OCI-LY1 (cell line): ENCODE measurements around the gene SPTB.

Experiments
- H2AFZ ChIP-seq: fragments of 200-600 bp; sonication (generic), shearing (Covaris generic); 2 replicates; pipeline ENCODE4 v1.6.0; 2014; ENCODE audit warnings: antibody characterized with exemption, mild to moderate bottlenecking, low read length
- H3F3A ChIP-seq: fragments of 200-600 bp; sonication (generic), shearing (Covaris generic); 2 replicates; pipeline ENCODE4 v1.6.0; 2014; ENCODE audit warnings: mild to moderate bottlenecking, antibody characterized with exemption, low read length, moderate library complexity; ENCODE audit not compliant: insufficient read depth
- H3K27ac ChIP-seq: fragments of 200-600 bp; sonication (generic); 2 replicates; pipeline ENCODE4 v1.5.1; 2014; ENCODE audit warnings: low read length, mixed run types, mild to moderate bottlenecking, low read depth; ENCODE audit not compliant: poor library complexity, severe bottlenecking
- H3K27me3 ChIP-seq: fragments of 200-600 bp; sonication (generic); 2 replicates; pipeline ENCODE4 v1.6.0; 2014; ENCODE audit warnings: antibody characterized with exemption, mild to moderate bottlenecking, low read length, moderate library complexity; ENCODE audit not compliant: insufficient read depth
- H3K36me3 ChIP-seq: fragments of 200-600 bp; sonication (generic); 2 replicates; pipeline ENCODE4 v1.6.1; 2014; ENCODE audit warnings: mild to moderate bottlenecking, antibody characterized with exemption, low read length, moderate library complexity, mixed read lengths; ENCODE audit not compliant: insufficient read depth
- H3K4me1 ChIP-seq: fragments of 200-600 bp; sonication (generic); 2 replicates; pipeline ENCODE4 v1.5.1; 2014; ENCODE audit warnings: mild to moderate bottlenecking, low read length, moderate library complexity; ENCODE audit not compliant: insufficient read depth, severe bottlenecking
- H3K4me2 ChIP-seq: fragments of 200-600 bp; sonication (generic), shearing (Covaris generic); 2 replicates; pipeline ENCODE4 v1.6.1; 2014; ENCODE audit warnings: low read length
- H3K4me3 ChIP-seq: fragments of 200-600 bp; sonication (generic); 2 replicates; pipeline ENCODE4 v1.5.1; 2014; ENCODE audit warnings: low read length, low read depth, mild to moderate bottlenecking, mixed read lengths; ENCODE audit not compliant: poor library complexity, severe bottlenecking
- H3K79me2 ChIP-seq: fragments of 200-600 bp; shearing (Covaris generic); 2 replicates; pipeline ENCODE4 v1.6.1; 2016; ENCODE audit warnings: mixed run types, low read length, mixed read lengths; ENCODE audit not compliant: insufficient read depth
- H3K9ac ChIP-seq: fragments of 200-600 bp; sonication (generic), shearing (Covaris generic); 2 replicates; pipeline ENCODE4 v1.6.1; 2014; ENCODE audit warnings: mild to moderate bottlenecking, low read length, mixed read lengths
- H3K9me2 ChIP-seq: fragments of 200-600 bp; sonication (generic), shearing (Covaris generic); 2 replicates; pipeline ENCODE4 v1.6.1; 2014; ENCODE audit warnings: low read depth, mild to moderate bottlenecking, low read length, mixed read lengths
- H3K9me3 ChIP-seq: fragments of 200-600 bp; shearing (Covaris generic); 2 replicates; pipeline ENCODE4 v1.6.1; 2014; ENCODE audit warnings: low read length, mixed read lengths
- H4K20me1 ChIP-seq: fragments of 200-600 bp; sonication (generic), shearing (Covaris generic); 2 replicates; pipeline ENCODE4 v1.6.0; 2016; ENCODE audit warnings: mild to moderate bottlenecking, low read length; ENCODE audit not compliant: insufficient read depth
- EZH2 ChIP-seq: fragments of 200-600 bp; sonication (generic), shearing (Covaris generic); IDR thresholded peaks from 2 replicates; pipeline ENCODE4 v1.8.0; 2017; ENCODE audit warnings: borderline replicate concordance, mixed run types, mild to moderate bottlenecking, antibody characterized with exemption, low read length, moderate library complexity, mixed read lengths
- TF ChIP-seq, protein P1 (sequence below): fragments of 200-600 bp; sonication (generic), shearing (Covaris generic); IDR thresholded peaks from 2 replicates; pipeline ENCODE4 v1.5.1; 2017; ENCODE audit warnings: mild to moderate bottlenecking, antibody characterized with exemption, low read length, moderate library complexity, mixed read lengths

The SPTB gene

DNA sequence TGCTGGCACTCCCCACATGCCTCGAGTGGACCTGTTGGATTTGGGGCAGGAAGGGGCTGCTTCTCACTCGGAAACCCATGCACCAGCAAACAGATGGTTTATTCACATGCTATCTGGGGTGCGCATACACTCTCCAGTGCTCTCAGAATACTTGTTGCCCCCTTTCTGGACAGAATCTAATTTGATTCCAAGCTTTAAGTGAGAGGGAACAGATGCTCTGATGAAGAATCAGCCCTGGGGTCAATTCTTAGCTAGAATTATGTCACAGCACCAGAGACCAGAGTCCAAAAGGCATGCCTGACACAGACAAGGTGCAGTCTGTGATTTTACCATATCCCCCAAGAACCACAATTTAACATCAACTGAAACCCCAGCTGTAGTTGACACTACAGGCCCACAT lies 83.8 kb downstream of the SPTB start:
- Histone ChIP-seq H3F3A (no peaks in the 10 kb centered on the region), H3K4me1 (no peaks in the 10 kb centered on the region), H3K9me3 (no peaks in the 10 kb centered on the region), H3K9me2 (no peaks in the 10 kb centered on the region), H3K4me2 (no peak overlapping the region), H2AFZ (no peak overlapping the region), H3K4me3 (no peak overlapping the region), H3K79me2 (no peaks in the 10 kb centered on the region), H4K20me1 (no peaks in the 10 kb centered on the region), H3K27me3 (no peaks in the 10 kb centered on the region), H3K9ac (no peak overlapping the region), H3K27ac (no peak overlapping the region), H3K36me3 (no peaks in the 10 kb centered on the region)
- no peak for TF ChIP-seq EZH2
- TF ChIP-seq, protein P1, sequence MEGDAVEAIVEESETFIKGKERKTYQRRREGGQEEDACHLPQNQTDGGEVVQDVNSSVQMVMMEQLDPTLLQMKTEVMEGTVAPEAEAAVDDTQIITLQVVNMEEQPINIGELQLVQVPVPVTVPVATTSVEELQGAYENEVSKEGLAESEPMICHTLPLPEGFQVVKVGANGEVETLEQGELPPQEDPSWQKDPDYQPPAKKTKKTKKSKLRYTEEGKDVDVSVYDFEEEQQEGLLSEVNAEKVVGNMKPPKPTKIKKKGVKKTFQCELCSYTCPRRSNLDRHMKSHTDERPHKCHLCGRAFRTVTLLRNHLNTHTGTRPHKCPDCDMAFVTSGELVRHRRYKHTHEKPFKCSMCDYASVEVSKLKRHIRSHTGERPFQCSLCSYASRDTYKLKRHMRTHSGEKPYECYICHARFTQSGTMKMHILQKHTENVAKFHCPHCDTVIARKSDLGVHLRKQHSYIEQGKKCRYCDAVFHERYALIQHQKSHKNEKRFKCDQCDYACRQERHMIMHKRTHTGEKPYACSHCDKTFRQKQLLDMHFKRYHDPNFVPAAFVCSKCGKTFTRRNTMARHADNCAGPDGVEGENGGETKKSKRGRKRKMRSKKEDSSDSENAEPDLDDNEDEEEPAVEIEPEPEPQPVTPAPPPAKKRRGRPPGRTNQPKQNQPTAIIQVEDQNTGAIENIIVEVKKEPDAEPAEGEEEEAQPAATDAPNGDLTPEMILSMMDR, result no peak

DNA sequence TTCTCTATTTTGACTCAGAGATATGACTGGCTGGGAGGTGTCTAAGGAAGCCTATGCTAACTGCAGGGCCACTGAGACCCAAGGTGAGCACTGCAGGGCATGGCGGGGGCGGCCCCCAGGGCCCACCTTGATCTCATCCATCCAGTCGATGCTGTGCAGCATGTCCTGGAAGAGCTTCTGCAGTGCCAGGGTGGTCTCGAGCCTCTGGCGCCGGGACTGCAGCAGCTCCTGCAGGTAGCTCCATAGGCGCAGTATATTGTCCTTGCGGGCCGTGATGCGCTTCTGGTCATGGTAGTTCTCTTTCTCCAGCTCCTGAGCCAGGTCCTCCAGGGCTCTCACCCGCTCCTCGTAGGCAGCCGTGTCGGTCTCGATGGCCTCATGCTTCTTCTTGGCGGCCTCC lies 84.5 kb downstream of the SPTB start:
- Histone ChIP-seq H3K9me2 (no peaks in the 10 kb centered on the region), H3K27me3 (no peaks in the 10 kb centered on the region), H3K9ac (no peak overlapping the region), H3F3A (no peaks in the 10 kb centered on the region), H2AFZ (no peak overlapping the region), H3K4me2 (no peak overlapping the region), H3K4me1 (no peaks in the 10 kb centered on the region), H3K9me3 (no peaks in the 10 kb centered on the region), H3K4me3 (no peak overlapping the region), H3K79me2 (no peaks in the 10 kb centered on the region), H3K27ac (no peak overlapping the region), H3K36me3 (no peaks in the 10 kb centered on the region), H4K20me1 (no peaks in the 10 kb centered on the region)
- TF ChIP-seq, protein P1, result no peak
- TF ChIP-seq EZH2, result no peak

DNA sequence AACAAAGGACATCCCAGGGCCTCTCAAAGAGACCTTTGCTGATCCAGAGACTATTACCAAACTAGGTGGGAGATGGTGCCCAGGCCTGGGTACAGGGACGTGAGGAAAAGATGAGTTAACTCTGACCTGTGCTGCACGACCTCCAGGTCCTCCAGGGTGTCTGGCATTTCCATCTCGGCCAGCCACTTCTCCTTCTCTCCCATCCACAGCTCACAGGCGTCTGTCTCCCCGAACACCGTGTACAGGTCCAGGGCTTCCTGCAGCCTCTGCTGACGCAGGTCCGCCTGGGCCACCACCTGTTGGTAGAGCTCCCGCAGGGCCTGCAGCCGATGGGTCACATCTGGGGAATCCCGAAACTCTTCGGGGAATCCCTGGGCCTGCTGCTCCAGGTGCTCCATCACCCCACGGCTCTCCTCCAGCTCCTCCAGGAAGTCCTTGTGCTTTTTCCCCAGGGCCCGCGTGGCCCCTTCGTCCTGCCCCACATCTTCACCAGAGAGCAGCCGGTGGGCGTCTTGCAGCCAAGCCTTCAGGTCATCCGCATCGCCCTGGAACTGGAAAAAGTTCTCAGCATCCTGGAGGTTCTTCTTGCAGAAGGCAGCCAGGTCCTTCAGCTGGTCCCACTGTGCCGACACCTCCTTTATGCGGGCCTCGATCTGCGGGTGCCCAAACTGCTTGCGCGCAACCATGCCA lies 86.7 kb downstream of the SPTB start:
- Histone ChIP-seq H3K4me1 (no peaks in the 10 kb centered on the region), H3K79me2 (no peaks in the 10 kb centered on the region), H2AFZ (no peak overlapping the region), H4K20me1 (no peaks in the 10 kb centered on the region), H3K27me3 (no peaks in the 10 kb centered on the region), H3K4me3 (no peak overlapping the region), H3K36me3 (no peaks in the 10 kb centered on the region), H3F3A (no peaks in the 10 kb centered on the region), H3K9me2 (no peaks in the 10 kb centered on the region), H3K9me3 (no peaks in the 10 kb centered on the region), H3K27ac (no peak overlapping the region), H3K9ac (no peak overlapping the region), H3K4me2 (no peak overlapping the region)
- no peak for TF ChIP-seq EZH2
- TF ChIP-seq, protein P1, result no peak
